ENCODE measurements around the gene PCDHB15.
"Not testable (repeated sequence)": the region's sequence is repeated elsewhere in the genome, so short reads cannot be mapped to it uniquely, and the experiment has no call there.

PCDHB15 gene

GRCh38 chr5:141245250-141245717 is at the start of gene PCDHB15:
Gene PCDHB15, plus strand, starts transcription at chr5:141245395. Its CDS starts 184 bp downstream, at chr5:141245579.
- DNase-seq: no peak

GRCh38 chr5:141196363-141196762 is 48.8 kb upstream of the PCDHB15 start:
- DNase-seq: no peak

GRCh38 chr5:141199359-141200235 is 45.6 kb upstream of the PCDHB15 start, which contains the start of gene PCDHB11:
Gene PCDHB11, plus strand, starts transcription at chr5:141199627. Its CDS starts 148 bp downstream, at chr5:141199775.
- peak in 1 of 3 experiments; percentile 88 for DNase-seq

GRCh38 chr5:141201126-141201525 is 44.1 kb upstream of the PCDHB15 start:
- not testable (repeated sequence) for DNase-seq

GRCh38 chr5:141201646-141202045 is 43.5 kb upstream of the PCDHB15 start:
- DNase-seq: not testable (repeated sequence)

- no peak for DNase-seq
Measured at GRCh38 chr5:141208478-141208877, 36.7 kb upstream of the PCDHB15 start, which contains the start of gene PCDHB12. Gene PCDHB12, plus strand, starts transcription at chr5:141208719. Its CDS starts 189 bp downstream, at chr5:141208908.

GRCh38 chr5:141210281-141210680 is 34.9 kb upstream of the PCDHB15 start:
- DNase-seq: not testable (repeated sequence)

GRCh38 chr5:141210849-141211248 is 34.3 kb upstream of the PCDHB15 start:
- DNase-seq: not testable (repeated sequence)

- DNase-seq: not testable (repeated sequence)
Measured at GRCh38 chr5:141213656-141214339, 31.4 kb upstream of the PCDHB15 start, which contains the start of gene PCDHB13. Gene PCDHB13, plus strand, starts transcription at chr5:141213919. Its CDS starts 205 bp downstream, at chr5:141214124.

- not testable (repeated sequence) for DNase-seq
Measured at GRCh38 chr5:141214583-141214982, 30.6 kb upstream of the PCDHB15 start.

GRCh38 chr5:141215504-141215903 is 29.7 kb upstream of the PCDHB15 start:
- not testable (repeated sequence) for DNase-seq

GRCh38 chr5:141216035-141216434 is 29.2 kb upstream of the PCDHB15 start:
- DNase-seq: not testable (repeated sequence)

- peak in 2 of 3 experiments; percentile 23 to 45 for DNase-seq
Measured at GRCh38 chr5:141223112-141223783, 21.9 kb upstream of the PCDHB15 start, which contains the start of gene PCDHB14. Gene PCDHB14, plus strand, starts transcription at chr5:141223343. Its CDS starts 163 bp downstream, at chr5:141223506.

- DNase-seq: not testable (repeated sequence)
Measured at GRCh38 chr5:141224844-141225243, 20.4 kb upstream of the PCDHB15 start.

GRCh38 chr5:141225421-141225820 is 19.8 kb upstream of the PCDHB15 start:
- not testable (repeated sequence) for DNase-seq

GRCh38 chr5:141234109-141234667 is 11.0 kb upstream of the PCDHB15 start:
- peak in 1 of 3 experiments; percentile 46 for DNase-seq

GRCh38 chr5:141235922-141236321 is 9.3 kb upstream of the PCDHB15 start:
- DNase-seq: not testable (repeated sequence)

- DNase-seq: no peak
Measured at GRCh38 chr5:141236516-141237313, 8.5 kb upstream of the PCDHB15 start.

- DNase-seq: no peak
Measured at GRCh38 chr5:141241496-141241895, 3.7 kb upstream of the PCDHB15 start.

- DNase-seq: not testable (repeated sequence)
Measured at GRCh38 chr5:141246971-141247370, 1.8 kb downstream of the PCDHB15 start.

GRCh38 chr5:141247434-141247833 is 2.2 kb downstream of the PCDHB15 start:
- not testable (repeated sequence) for DNase-seq

Data from NCI-H1417 (cell line).